OCI-LY7 (cell line): ENCODE measurements around the gene SGPL1. TPM values are rescaled to one million over a fixed set of nuclear protein-coding genes. Genes with fewer than 3 reads are reported as not detected.

ENCODE experiments used
- BruUV-seq: library from RNA; stranded (reverse); fragments of 400-500 nt; replicated peaks from 2 replicates; lab custom pipeline; 2021; lab: Mats Ljungman, UMichigan
- CTCF ChIA-PET: fragments of 300-600 bp; sonication (Branson Sonifier 250); formaldehyde crosslinking; loops from one replicate; lab custom pipeline; 2022; ENCODE audit warnings: antibody characterized with exemption; ENCODE audit not compliant: unreplicated experiment; lab: Charles Lee
- POLR2A ChIA-PET: fragments of 300-600 bp; sonication (Branson Sonifier 250); formaldehyde crosslinking; loops from one replicate; lab custom pipeline; 2022; ENCODE audit warnings: antibody characterized with exemption; lab: Charles Lee
- DNase-seq: peaks from one replicate; pipeline ENCODE4 v3.0.0-alpha.2; 2015; ENCODE audit warnings: low spot score
- H2AFZ ChIP-seq: fragments of 200-600 bp; sonication (generic), shearing (Covaris generic); 2 replicates; pipeline ENCODE4 v1.6.1; 2014; ENCODE audit warnings: mild to moderate bottlenecking, antibody characterized with exemption, low read length, moderate library complexity
- H3K27ac ChIP-seq: fragments of 200-600 bp; sonication (generic); 2 replicates; pipeline ENCODE4 v1.5.1; 2014; ENCODE audit warnings: mixed run types, low read depth, mild to moderate bottlenecking, moderate library complexity, low read length, inconsistent platforms; ENCODE audit not compliant: poor library complexity, severe bottlenecking
- H3K36me3 ChIP-seq: fragments of 200-600 bp; sonication (generic); 2 replicates; pipeline ENCODE4 v1.6.1; 2014; ENCODE audit warnings: mild to moderate bottlenecking, antibody characterized with exemption, low read length, moderate library complexity, mixed read lengths; ENCODE audit not compliant: insufficient read depth
- H3K4me1 ChIP-seq: fragments of 200-600 bp; sonication (generic); 2 replicates; pipeline ENCODE4 v1.5.1; 2014; ENCODE audit warnings: mild to moderate bottlenecking, low read length; ENCODE audit not compliant: insufficient read depth, poor library complexity, severe bottlenecking
- H3K4me2 ChIP-seq: fragments of 200-600 bp; sonication (generic); 2 replicates; pipeline ENCODE4 v1.6.1; 2014; ENCODE audit warnings: mild to moderate bottlenecking, low read length
- H3K4me3 ChIP-seq: fragments of 200-600 bp; sonication (generic); 2 replicates; pipeline ENCODE4 v1.5.1; 2014; ENCODE audit warnings: mild to moderate bottlenecking, low read depth, low read length; ENCODE audit not compliant: poor library complexity, severe bottlenecking
- H3K79me2 ChIP-seq: fragments of 200-600 bp; sonication (generic); 2 replicates; pipeline ENCODE4 v1.6.1; 2016; ENCODE audit warnings: low read depth, mild to moderate bottlenecking, low read length, moderate library complexity, mixed read lengths; ENCODE audit not compliant: insufficient read depth
- H3K9me2 ChIP-seq: fragments of 200-600 bp; sonication (generic); 2 replicates; pipeline ENCODE4 v1.6.1; 2016; ENCODE audit warnings: mild to moderate bottlenecking, low read length, mixed read lengths; ENCODE audit not compliant: insufficient read depth
- H3K9me3 ChIP-seq: fragments of 200-600 bp; sonication (generic); 2 replicates; pipeline ENCODE4 v1.6.1; 2014; ENCODE audit warnings: mild to moderate bottlenecking, mixed run types, low read length, mixed read lengths
- H4K20me1 ChIP-seq: fragments of 200-600 bp; sonication (generic); 2 replicates; pipeline ENCODE4 v1.6.1; 2014; ENCODE audit warnings: mild to moderate bottlenecking, antibody characterized with exemption, low read length, moderate library complexity, mixed read lengths; ENCODE audit not compliant: insufficient read depth
- CTCF ChIP-seq: fragments of 200-600 bp; sonication (generic); conservative IDR thresholded peaks from 2 replicates; pipeline ENCODE4 v1.5.1; 2014; ENCODE audit warnings: mild to moderate bottlenecking, antibody characterized with exemption, low read length, moderate library complexity, mixed read lengths
- EZH2phosphoT487 ChIP-seq: fragments of 200-600 bp; sonication (generic); IDR thresholded peaks from 2 replicates; pipeline ENCODE4 v1.6.1; 2018; ENCODE audit warnings: low read depth, borderline replicate concordance, mild to moderate bottlenecking, mixed run types, antibody characterized with exemption, low read length, moderate library complexity, mixed read lengths
- intact Hi-C: fragments of 100-400 bp; cut with micrococcal nuclease; formaldehyde crosslinking; loops from one replicate; pipeline ENCODE4 v1.10.0; 2022; ENCODE audit not compliant: unreplicated experiment
- total RNA-seq, 2 experiments: library from RNA; depleted of rRNA in 1 of 2; stranded (reverse); fragments of >200 nt in 1 of 2; shearing (Covaris generic) in 1 of 2; gene quantifications; 2 replicates each; pipeline ENCODE4 v1.2.3, GENCODE V29; 2014 to 2022

The SGPL1 gene
- total RNA-seq, 2 experiments from 2014 or later = 11.7 to 25.1 TPM

GRCh38 chr10:70772627-70773026 lies 43.1 kb upstream of the SGPL1 start:
- Histone ChIP-seq H3K4me3 (no peak overlapping the region), H3K79me2 (no peaks in the 10 kb centered on the region), H3K4me1 (no peaks in the 10 kb centered on the region), H3K27ac (no peak overlapping the region), H3K4me2 (no peak overlapping the region), H3K9me2 (no peaks in the 10 kb centered on the region), H3K36me3 (no peaks in the 10 kb centered on the region), H4K20me1 (no peaks in the 10 kb centered on the region), H3K9me3 (no peaks in the 10 kb centered on the region), H2AFZ (no peak overlapping the region)
- TF ChIP-seq CTCF = no peak
- TF ChIP-seq EZH2phosphoT487 = no peak
- CTCF ChIA-PET = no interaction called here
- DNase-seq = no peak
- POLR2A ChIA-PET = no interaction called here
- BruUV-seq = no TSS peak
- intact Hi-C loops = no loop called here

- ChIA-PET POLR2A (no interaction called here), CTCF (no interaction called here)
- Histone ChIP-seq H3K9me2 (no peaks in the 10 kb centered on the region), H3K27ac (no peak overlapping the region), H3K79me2 (no peaks in the 10 kb centered on the region), H3K4me2 (no peak overlapping the region), H3K36me3 (no peaks in the 10 kb centered on the region), H3K4me3 (no peak overlapping the region), H4K20me1 (no peaks in the 10 kb centered on the region), H3K4me1 (no peaks in the 10 kb centered on the region), H2AFZ (no peak overlapping the region), H3K9me3 (no peaks in the 10 kb centered on the region)
- no TSS peak for BruUV-seq
- intact Hi-C loops = no loop called here
- no peak for TF ChIP-seq CTCF
- TF ChIP-seq EZH2phosphoT487 = no peak
- no peak for DNase-seq
Measured at GRCh38 chr10:70773461-70773860, 42.3 kb upstream of the SGPL1 start.

GRCh38 chr10:70773965-70774809 lies 41.6 kb upstream of the SGPL1 start:
- no peaks in the 10 kb centered on the region for H3K9me3 ChIP-seq
- DNase-seq = no peak
- no peaks in the 10 kb centered on the region for H3K79me2 ChIP-seq
- no peaks in the 10 kb centered on the region for H3K9me2 ChIP-seq
- no peaks in the 10 kb centered on the region for H4K20me1 ChIP-seq
- H3K4me1 ChIP-seq = no peaks in the 10 kb centered on the region
- H2AFZ ChIP-seq = no peak overlapping the region
- no TSS peak for BruUV-seq
- intact Hi-C loops = no loop called here
- POLR2A ChIA-PET = no interaction called here
- H3K4me3 ChIP-seq = no peak overlapping the region
- H3K4me2 ChIP-seq = no peak overlapping the region
- no peak overlapping the region for H3K27ac ChIP-seq
- CTCF ChIA-PET = no interaction called here
- H3K36me3 ChIP-seq = no peaks in the 10 kb centered on the region
- TF ChIP-seq EZH2phosphoT487 = no peak
